Adrenal gland (tissue), 12 donors: Measurements from ENCODE around the gene LRRC8D. TPM values are rescaled to one million over a fixed set of nuclear protein-coding genes. Genes with fewer than 3 reads are reported as not detected.

Source experiments
- DNase-seq, 7 donors: peaks; one replicate each; pipeline ENCODE4 v3.0.0-alpha.2; 2019 to 2020
- H3K27ac ChIP-seq, 5 donors: fragments of 200-600 bp; sonication (generic) in 4 of 5; 1 replicate in 3 of 5; 2 replicates in 2 of 5; pipeline versions ENCODE4 v1.5.1 to v1.8.0; 2016 to 2020; ENCODE audit warnings: mild to moderate bottlenecking in 1 of 5
- H3K27me3 ChIP-seq: fragments of 200-600 bp; 2 replicates; pipeline ENCODE4 v1.8.0; 2021
- H3K36me3 ChIP-seq, 2 donors: fragments of 200-600 bp; replicated peaks in 1 of 2; 1 replicate in 1 of 2; 2 replicates in 1 of 2; pipeline versions ENCODE4 v1.5.1 to v1.8.0; 2018 to 2022
- H3K4me1 ChIP-seq, 2 donors: fragments of 200-600 bp; replicated peaks in 1 of 2; 1 replicate in 1 of 2; 2 replicates in 1 of 2; pipeline versions ENCODE4 v1.5.1 to v1.8.0; 2018 to 2021
- H3K4me3 ChIP-seq, 4 donors: fragments of 200-600 bp; sonication (generic) in 3 of 4; one replicate each; pipeline ENCODE4 v1.5.1; 2016 to 2018
- H3K9me3 ChIP-seq, 3 donors: fragments of 200-600 bp; sonication (generic) in 1 of 3; replicated peaks in 1 of 3; 1 replicate in 2 of 3; 2 replicates in 1 of 3; pipeline versions ENCODE4 v1.5.1 to v1.8.0; 2016 to 2021
- CTCF ChIP-seq, 6 experiments: fragments of 450-650 bp in 4 of 6; fragments of 200-600 bp in 2 of 6; sonication (generic) in 1 of 6; IDR thresholded peaks; 1 replicate in 5 of 6; 2 replicates in 1 of 6; pipeline versions ENCODE4 v1.5.1 to v1.8.0; 2016 to 2021; ENCODE audit warnings: antibody characterized with exemption in 6 of 6, mild to moderate bottlenecking in 2 of 6, moderate library complexity in 1 of 6
- POLR2A ChIP-seq, 2 donors: fragments of 450-650 bp; IDR thresholded peaks; one replicate each; pipeline ENCODE4 v1.6.1; 2017; ENCODE audit warnings: antibody characterized with exemption in 2 of 2, mild to moderate bottlenecking in 2 of 2, moderate library complexity in 1 of 2
- WGBS, 4 donors: extraction: QIAGEN DNeasy Blood & Tissue Kit in 2 of 4; methylation state at CpG; one replicate each; pipeline versions ENCODE4 v1.1.5 to v1.1.7; 2013 to 2017; 5-methylcytosine and 5-hydroxymethylcytosine counted together
- intact Hi-C, 2 donors: fragments of 100-400 bp; cut with DNase I; formaldehyde crosslinking; loops; one replicate each; pipeline versions ENCODE4 v1.14.1 to v1.15.0; 2022 to 2023
- polyA plus RNA-seq, 3 donors: library from polyadenylated mRNA; stranded (reverse); fragments of 200-250 nt in 2 of 3; fragments of 350-450 nt in 1 of 3; fragmentation: Illumina TruSeq in 1 of 3; extraction: RNeasy Lipid Tissue Mini Kit (QIAGEN cat#74804) in 1 of 3; gene quantifications; one replicate each; pipeline ENCODE4 v1.2.3, GENCODE V29; 2013 to 2014
- total RNA-seq, 9 donors: library from RNA; depleted of rRNA in 4 of 9; stranded (reverse); fragments of >200 nt in 4 of 9; fragments of 120-200 nt in 1 of 9; fragmentation: NEBNext Ultra II Directional in 1 of 9; extraction: Animal tissue kit (Norgen Biotek cat#: 25700) in 1 of 9; gene quantifications; one replicate each; pipeline versions ENCODE4 v1.1.0 to v1.2.4, GENCODE V29; 2013 to 2023
- donor health status: healthy with polysubstance abuse.
- donor health status: Bipolar disorder and iron deficiency.
- donor health status: DM: yes; HTN: yes; CAD: no.
- donor health status: DM: no; HTN: no; CAD: no.
- donor health status: DM: no; HTN: no; CAD: no.
- donor health status: DM: yes; HTN: yes; CAD: no.

Gene LRRC8D
- total and polyA plus RNA-seq, 12 donors: 13.9 to 79.8 (median 57.2) TPM

- 91 to 100% (median 95%) methylated on average over 1 of the region's 1 CpG for WGBS, 4 donors
- intact Hi-C loops: no loop called here
Measured at GRCh38 chr1:89927478-89927877, 106.6 kb downstream of the LRRC8D start.

GRCh38 chr1:89928506-89928905 is 107.7 kb downstream of the LRRC8D start:
- no peak for TF ChIP-seq POLR2A (IDR thresholded peaks at IDR 0.05)
- no peak for TF ChIP-seq CTCF (IDR thresholded peaks at IDR 0.05)
- no peak overlapping the region for H3K27ac ChIP-seq
- WGBS, 4 donors: 92 to 100% (median 94%) methylated on average over 2 of the region's 2 CpGs
- DNase-seq: no peak
- intact Hi-C loops: no loop called here
- no peaks in the 10 kb centered on the region for H3K9me3 ChIP-seq
- H3K4me1 ChIP-seq: no peaks in the 10 kb centered on the region
- H3K4me3 ChIP-seq: no peak overlapping the region
- H3K36me3 ChIP-seq: peaks cover 0 to 5% of the 10 kb centered on the region in 2 donors
- no peaks in the 10 kb centered on the region for H3K27me3 ChIP-seq

More at GRCh38 chr1:89927478-89927877, 106.6 kb downstream of the LRRC8D start:
- Histone ChIP-seq H3K9me3 (no peaks in the 10 kb centered on the region), H3K36me3 (no peaks in the 10 kb centered on the region), H3K27ac (no peak overlapping the region), H3K4me1 (no peaks in the 10 kb centered on the region), H3K27me3 (no peaks in the 10 kb centered on the region), H3K4me3 (no peak overlapping the region)
- TF ChIP-seq CTCF (IDR thresholded peaks at IDR 0.05): no peak
- no peak for TF ChIP-seq POLR2A (IDR thresholded peaks at IDR 0.05)
- DNase-seq: no peak

- TF ChIP-seq POLR2A (IDR thresholded peaks at IDR 0.05): no peak
- no peak for TF ChIP-seq CTCF (IDR thresholded peaks at IDR 0.05)
Measured at GRCh38 chr1:89929467-89930063, 108.7 kb downstream of the LRRC8D start.

GRCh38 chr1:89930579-89930978 is 109.7 kb downstream of the LRRC8D start:
- no peak for DNase-seq
- Histone ChIP-seq H3K36me3 (peaks cover 0 to 16% of the 10 kb centered on the region in 2 donors), H3K27me3 (no peaks in the 10 kb centered on the region), H3K4me3 (no peak overlapping the region), H3K9me3 (no peaks in the 10 kb centered on the region), H3K27ac (no peak overlapping the region), H3K4me1 (no peaks in the 10 kb centered on the region)
- 89 to 95% (median 92%) methylated on average over 2 of the region's 2 CpGs for WGBS, 4 donors
- intact Hi-C loops: no loop called here
- no peak for TF ChIP-seq POLR2A (IDR thresholded peaks at IDR 0.05)
- TF ChIP-seq CTCF (IDR thresholded peaks at IDR 0.05): no peak

More at GRCh38 chr1:89929467-89930063, 108.7 kb downstream of the LRRC8D start:
- H3K27ac ChIP-seq: no peak overlapping the region
- no peaks in the 10 kb centered on the region for H3K9me3 ChIP-seq
- DNase-seq: no peak
- peaks cover 0 to 16% of the 10 kb centered on the region in 2 donors for H3K36me3 ChIP-seq
- H3K4me3 ChIP-seq: no peak overlapping the region
- no peaks in the 10 kb centered on the region for H3K4me1 ChIP-seq
- 92 to 99% (median 97%) methylated on average over 6 of the region's 6 CpGs for WGBS, 4 donors
- intact Hi-C loops: no loop called here
- H3K27me3 ChIP-seq: no peaks in the 10 kb centered on the region
